C4-2B (cell line): ENCODE data around the gene GABPA.
"Not testable (repeated sequence)": the region's sequence is repeated elsewhere in the genome, so short reads cannot be mapped to it uniquely, and the experiment has no call there.

Experiments
- H3K27ac ChIP-seq: fragments of 450-650 bp; 2 replicates; pipeline ENCODE4 v1.5.1; 2017
- CTCF ChIP-seq: fragments of 450-650 bp; conservative IDR thresholded peaks from 2 replicates; pipeline ENCODE4 v1.5.1; 2017; ENCODE audit warnings: mild to moderate bottlenecking
- ZFX ChIP-seq: fragments of 450-650 bp; IDR thresholded peaks from 2 replicates; pipeline ENCODE4 v1.6.1; 2017

Gene GABPA

GRCh38 chr21:25764065-25764464, 29.3 kb downstream of the GABPA start:
- no peak overlapping the region for H3K27ac ChIP-seq
- TF ChIP-seq CTCF (no peak), ZFX (no peak)

- TF ChIP-seq ZFX, result no peak
- no peak for TF ChIP-seq CTCF
- no peak overlapping the region for H3K27ac ChIP-seq
Observed at GRCh38 chr21:25767921-25768320, 33.1 kb downstream of the GABPA start.

GRCh38 chr21:25772686-25773085, 37.9 kb downstream of the GABPA start:
- TF ChIP-seq CTCF (no peak), ZFX (no peak)
- no peak overlapping the region for H3K27ac ChIP-seq

- no peak overlapping the region for H3K27ac ChIP-seq
- TF ChIP-seq CTCF, result no peak
- no peak for TF ChIP-seq ZFX
Observed at GRCh38 chr21:25776440-25776839, 41.7 kb downstream of the GABPA start.

GRCh38 chr21:25778126-25778875, 43.5 kb downstream of the GABPA start:
- not testable (repeated sequence) for H3K27ac ChIP-seq

GRCh38 chr21:25788677-25789076, 53.9 kb downstream of the GABPA start:
- TF ChIP-seq CTCF (no peak), ZFX (no peak)

GRCh38 chr21:25790122-25790877, 55.5 kb downstream of the GABPA start:
- TF ChIP-seq ZFX (no peak), CTCF (peak; percentile 56)
- H3K27ac ChIP-seq, result no peak overlapping the region

More at GRCh38 chr21:25788677-25789076, 53.9 kb downstream of the GABPA start:
- H3K27ac ChIP-seq, result no peak overlapping the region
